ENCODE measurements around the gene PPIA. TPM values are rescaled to one million over a fixed set of nuclear protein-coding genes. Genes with fewer than 3 reads are reported as not detected.

The PPIA gene
- total RNA-seq (2021) = 2,409 and 2,440 TPM in 2 replicates
- long read RNA-seq, transcript PPIA-201 (6 exons, 818 nt) = minor isoform, 40 of 2,620 reads
- long read RNA-seq, transcript PPIA-204 (5 exons, 2,238 nt) = major isoform, 2,481 of 2,620 reads
- long read RNA-seq, transcript PPIA-208 (6 exons, 907 nt) = minor isoform, 30 of 2,620 reads
- long read RNA-seq, partial matches to known transcripts = 28 of 2,620 reads
- long read RNA-seq, other reads (novel, unspliced or antisense) = 40 of 2,620 reads

- Mint-ChIP-seq H3K4me3 (peak within 1 kb of the TSS; percentile 90 to 95), H3K9me3 (peaks cover 2 to 3% of the 10 kb centered on the region in 2 experiments; a peak in 2 of 5 replicates), H3K27ac (peak within 1 kb of the TSS; percentile 98 to 99 (median 99)), H3K4me1 (peaks cover 9 to 15% of the 10 kb centered on the region in 2 experiments), H3K36me3 (ENCODE audit: insufficient read depth in 1 of 3, low read depth in 3 of 3) (peaks cover 38 to 47% (median 42%) of the 10 kb centered on the region in 3 experiments), H3K27me3 (ENCODE audit: low read depth) (peaks cover 5% of the 10 kb centered on the region; the same call in 1 of the 2 replicates)
- no peak within 1 kb of the TSS for H2BK12ac ChIP-seq (ENCODE audit: insufficient read length, low read depth, low read length)
- no peak within 1 kb of the TSS for H4K8ac ChIP-seq (replicated peaks; ENCODE audit: insufficient read length, low read depth, low read length)
- H4K91ac ChIP-seq (ENCODE audit: insufficient read length, low read depth, low read length) = no peak within 1 kb of the TSS
- no peak within 1 kb of the TSS for H3K23ac ChIP-seq (ENCODE audit: insufficient read length, low read depth, low read length)
- H3K18ac ChIP-seq (ENCODE audit: insufficient read length, low read depth, low read length) = peak within 1 kb of the TSS; percentile 96
- no peaks in the 10 kb centered on the region for H3K4me1 ChIP-seq (ENCODE audit: insufficient read depth, low read length)
- no peaks in the 10 kb centered on the region for H3K9me3 ChIP-seq (ENCODE audit: control insufficient read depth, low read depth, low read length)
- H2BK15ac ChIP-seq (ENCODE audit: low read depth, low read length) = no peak within 1 kb of the TSS
- peak within 1 kb of the TSS; percentile 98 for H3K9ac ChIP-seq (ENCODE audit: extremely low read depth, insufficient read length, low read length)
- H3K23me2 ChIP-seq (ENCODE audit: insufficient read length, low read depth, low read length, poor library complexity, severe bottlenecking) = peaks cover 5% of the 10 kb centered on the region
- peaks cover 20% of the 10 kb centered on the region; the same call in 1 of the 2 replicates for H3K79me2 ChIP-seq (ENCODE audit: insufficient read depth, low read length)
- H2BK20ac ChIP-seq (ENCODE audit: low read depth, low read length, poor library complexity, severe bottlenecking) = no peak within 1 kb of the TSS
- TF ChIP-seq, protein P1, sequence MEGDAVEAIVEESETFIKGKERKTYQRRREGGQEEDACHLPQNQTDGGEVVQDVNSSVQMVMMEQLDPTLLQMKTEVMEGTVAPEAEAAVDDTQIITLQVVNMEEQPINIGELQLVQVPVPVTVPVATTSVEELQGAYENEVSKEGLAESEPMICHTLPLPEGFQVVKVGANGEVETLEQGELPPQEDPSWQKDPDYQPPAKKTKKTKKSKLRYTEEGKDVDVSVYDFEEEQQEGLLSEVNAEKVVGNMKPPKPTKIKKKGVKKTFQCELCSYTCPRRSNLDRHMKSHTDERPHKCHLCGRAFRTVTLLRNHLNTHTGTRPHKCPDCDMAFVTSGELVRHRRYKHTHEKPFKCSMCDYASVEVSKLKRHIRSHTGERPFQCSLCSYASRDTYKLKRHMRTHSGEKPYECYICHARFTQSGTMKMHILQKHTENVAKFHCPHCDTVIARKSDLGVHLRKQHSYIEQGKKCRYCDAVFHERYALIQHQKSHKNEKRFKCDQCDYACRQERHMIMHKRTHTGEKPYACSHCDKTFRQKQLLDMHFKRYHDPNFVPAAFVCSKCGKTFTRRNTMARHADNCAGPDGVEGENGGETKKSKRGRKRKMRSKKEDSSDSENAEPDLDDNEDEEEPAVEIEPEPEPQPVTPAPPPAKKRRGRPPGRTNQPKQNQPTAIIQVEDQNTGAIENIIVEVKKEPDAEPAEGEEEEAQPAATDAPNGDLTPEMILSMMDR (conservative IDR thresholded peaks at IDR 0.05) = no peak
- peak within 1 kb of the TSS; percentile 1 for H2BK5ac ChIP-seq (ENCODE audit: insufficient read length, low read length)
- no peaks in the 10 kb centered on the region for H3K27me3 ChIP-seq (ENCODE audit: insufficient read depth, low read length)
- no peak within 1 kb of the TSS for H2AFZ ChIP-seq (ENCODE audit: low read length)
- WGBS (ENCODE audit: extremely low coverage, insufficient read length, low lambda C conversion rate) = no CpG with 5 or more reads among the region's 99 CpGs
- peak within 1 kb of the TSS; percentile 52 for H3K27ac ChIP-seq (ENCODE audit: insufficient read length, low read depth, low read length)
- H4K5ac ChIP-seq (ENCODE audit: insufficient read length, low read depth, low read length) = peak within 1 kb of the TSS; percentile 25
- H3T11ph ChIP-seq (ENCODE audit: low read length) = no peak within 1 kb of the TSS
- peak within 1 kb of the TSS; percentile 100 for H3K4me2 ChIP-seq (ENCODE audit: insufficient read depth, insufficient read length, low read length)
- H2AK5ac ChIP-seq (ENCODE audit: insufficient read length, low read length) = no peak within 1 kb of the TSS
- no peaks in the 10 kb centered on the region for H4K20me1 ChIP-seq (ENCODE audit: control insufficient read depth, insufficient read depth, insufficient read length)
- H3K79me1 ChIP-seq (ENCODE audit: insufficient read depth, low read depth, low read length, poor library complexity, severe bottlenecking) = peaks cover 2% of the 10 kb centered on the region
- H3K14ac ChIP-seq (ENCODE audit: insufficient read depth, low read length) = peak within 1 kb of the TSS; percentile 98
- H3K56ac ChIP-seq (ENCODE audit: insufficient read length, low read depth, low read length) = no peak within 1 kb of the TSS
- peak within 1 kb of the TSS; percentile 15 for H2BK120ac ChIP-seq (ENCODE audit: low read depth, low read length, poor library complexity, severe bottlenecking)
- no peak within 1 kb of the TSS; the same call in 1 of the 2 replicates for H3K4ac ChIP-seq (ENCODE audit: low read depth, low read length)
- peak; percentile 98 for DNase-seq
Observed at GRCh38 chr7:44796504-44797328, at the start of gene PPIA. Gene PPIA, plus strand, starts transcription at chr7:44796681. Its CDS starts 44 bp downstream, at chr7:44796725.

Data from H9 (cell line).